Measurements from ENCODE around the gene DENND6A.

DENND6A gene

GRCh38 chr3:57683286-57683685 is 9.6 kb downstream of the DENND6A start:
- H3K79me2 ChIP-seq (ENCODE audit: low read length): peaks cover 51% of the 10 kb centered on the region

GRCh38 chr3:57682284-57682683 is 10.6 kb downstream of the DENND6A start:
- no peaks in the 10 kb centered on the region for H3K9me3 ChIP-seq (replicated peaks; ENCODE audit: insufficient read depth, low read length)
- no peak overlapping the region for H3K4me2 ChIP-seq (ENCODE audit: low read depth, low read length)
- no peak overlapping the region for H3K27ac ChIP-seq (ENCODE audit: low read length)
- H3K36me3 ChIP-seq (replicated peaks; ENCODE audit: insufficient read depth, low read length): no peaks in the 10 kb centered on the region; the same call in 1 of the 2 replicates
- H3K4me1 ChIP-seq (ENCODE audit: low read length): 0 out of 2 replicates have a peak, but pooled peaks cover 3% of the 10 kb centered on the region
- no peak overlapping the region for H2AFZ ChIP-seq (ENCODE audit: low read length)
- no peak overlapping the region for H3K9ac ChIP-seq (ENCODE audit: low read length)
- H3K4me3 ChIP-seq (ENCODE audit: low read length): no peak overlapping the region
- peaks cover 41% of the 10 kb centered on the region for H3K79me2 ChIP-seq (ENCODE audit: low read length)
- H4K20me1 ChIP-seq (ENCODE audit: insufficient read depth, low read length): peaks cover 3% of the 10 kb centered on the region
- no peaks in the 10 kb centered on the region for H3K27me3 ChIP-seq (replicated peaks; ENCODE audit: insufficient read depth, low read length)
- H3K9me2 ChIP-seq (replicated peaks; ENCODE audit: insufficient read depth, low read length): no peaks in the 10 kb centered on the region
- H3F3A ChIP-seq (ENCODE audit: insufficient read depth, low read length): no peaks in the 10 kb centered on the region
- TF ChIP-seq EZH2 (optimal IDR thresholded peaks at IDR 0.05; ENCODE audit: low read depth, low read length) (no peak), CTCF (IDR thresholded peaks at IDR 0.05; ENCODE audit: low read length) (no peak)
- DNase-seq: no peak

More at GRCh38 chr3:57683286-57683685, 9.6 kb downstream of the DENND6A start:
- TF ChIP-seq EZH2phosphoT487 (IDR thresholded peaks at IDR 0.05; ENCODE audit: low read length): no peak
- TF ChIP-seq CTCF (IDR thresholded peaks at IDR 0.05; ENCODE audit: low read length): no peak
- TF ChIP-seq EZH2 (optimal IDR thresholded peaks at IDR 0.05; ENCODE audit: low read depth, low read length): no peak
- H3K4me3 ChIP-seq (ENCODE audit: low read length): no peak overlapping the region
- no peaks in the 10 kb centered on the region for H3K9me2 ChIP-seq (replicated peaks; ENCODE audit: insufficient read depth, low read length)
- no peaks in the 10 kb centered on the region for H3F3A ChIP-seq (ENCODE audit: insufficient read depth, low read length)
- H3K27me3 ChIP-seq (replicated peaks; ENCODE audit: insufficient read depth, low read length): no peaks in the 10 kb centered on the region
- no peak overlapping the region for H2AFZ ChIP-seq (ENCODE audit: low read length)
- peaks cover 6% of the 10 kb centered on the region for H3K4me1 ChIP-seq (ENCODE audit: low read length)
- no peaks in the 10 kb centered on the region; the same call in 1 of the 2 replicates for H3K36me3 ChIP-seq (replicated peaks; ENCODE audit: insufficient read depth, low read length)
- peaks cover 4% of the 10 kb centered on the region for H4K20me1 ChIP-seq (ENCODE audit: insufficient read depth, low read length)
- DNase-seq: no peak
- H3K9ac ChIP-seq (ENCODE audit: low read length): no peak overlapping the region
- H3K27ac ChIP-seq (ENCODE audit: low read length): no peak overlapping the region
- no peak overlapping the region for H3K4me2 ChIP-seq (ENCODE audit: low read depth, low read length)
- H3K9me3 ChIP-seq (replicated peaks; ENCODE audit: insufficient read depth, low read length): no peaks in the 10 kb centered on the region

GRCh38 chr3:57681691-57682090 is 11.2 kb downstream of the DENND6A start:
- H3K4me3 ChIP-seq (ENCODE audit: low read length): no peak overlapping the region
- no peaks in the 10 kb centered on the region; the same call in 1 of the 2 replicates for H4K20me1 ChIP-seq (ENCODE audit: insufficient read depth, low read length)
- no peak overlapping the region for H3K4me2 ChIP-seq (ENCODE audit: low read depth, low read length)
- H3K9ac ChIP-seq (ENCODE audit: low read length): no peak overlapping the region
- no peaks in the 10 kb centered on the region for H3F3A ChIP-seq (ENCODE audit: insufficient read depth, low read length)
- no peaks in the 10 kb centered on the region for H3K9me3 ChIP-seq (replicated peaks; ENCODE audit: insufficient read depth, low read length)
- no peak for TF ChIP-seq CTCF (IDR thresholded peaks at IDR 0.05; ENCODE audit: low read length)
- no peak for TF ChIP-seq EZH2phosphoT487 (IDR thresholded peaks at IDR 0.05; ENCODE audit: low read length)
- no peak for TF ChIP-seq EZH2 (optimal IDR thresholded peaks at IDR 0.05; ENCODE audit: low read depth, low read length)
- H3K27ac ChIP-seq (ENCODE audit: low read length): no peak overlapping the region
- H3K27me3 ChIP-seq (replicated peaks; ENCODE audit: insufficient read depth, low read length): no peaks in the 10 kb centered on the region
- peaks cover 35% of the 10 kb centered on the region for H3K79me2 ChIP-seq (ENCODE audit: low read length)
- H3K4me1 ChIP-seq (ENCODE audit: low read length): no peaks in the 10 kb centered on the region
- no peaks in the 10 kb centered on the region for H3K9me2 ChIP-seq (replicated peaks; ENCODE audit: insufficient read depth, low read length)
- no peak for DNase-seq
- no peaks in the 10 kb centered on the region; the same call in 1 of the 2 replicates for H3K36me3 ChIP-seq (replicated peaks; ENCODE audit: insufficient read depth, low read length)
- H2AFZ ChIP-seq (ENCODE audit: low read length): no peak overlapping the region

Measured in MM.1S (cell line).